PFSK-1 (cell line): ENCODE measurements around the gene PDLIM1.

Experiments
- FOXP2 ChIP-seq: optimal IDR thresholded peaks from 2 replicates; pipeline ENCODE3; 2011; ENCODE audit warnings: borderline replicate concordance, control low read depth, inconsistent platforms; ENCODE audit not compliant: insufficient read depth; ENCODE audit errors: extremely low read length, extremely low read depth
- POLR2AphosphoS5 ChIP-seq: IDR thresholded peaks from 2 replicates; pipeline ENCODE4 v1.6.1; 2012; ENCODE audit warnings: low read depth, mild to moderate bottlenecking, control low read depth, low read length, moderate library complexity
- REST ChIP-seq, 2 experiments: IDR thresholded peaks; 2 replicates each; pipeline versions ENCODE4 v1.6.1 to v1.8.0; 2011 to 2012; ENCODE audit warnings: low read depth in 2 of 2, low read length in 2 of 2, control low read depth in 1 of 2, inconsistent platforms in 1 of 2, mild to moderate bottlenecking in 1 of 2, moderate library complexity in 1 of 2; ENCODE audit not compliant: insufficient read depth in 1 of 2
- SIN3A ChIP-seq: IDR thresholded peaks from 2 replicates; pipeline ENCODE4 v1.6.1; 2012; ENCODE audit warnings: mild to moderate bottlenecking, low read length, moderate library complexity, borderline replicate concordance; ENCODE audit not compliant: insufficient read depth
- TAF1 ChIP-seq: IDR thresholded peaks from 2 replicates; pipeline ENCODE4 v1.6.1; 2012; ENCODE audit warnings: low read length, control low read depth, borderline replicate concordance; ENCODE audit not compliant: insufficient read depth

- TF ChIP-seq TAF1 (no peak), POLR2AphosphoS5 (no peak), REST (IDR thresholded peaks at IDR 0.05; ENCODE audit: insufficient read depth in 1 of 2, low read depth in 2 of 2, low read length in 2 of 2) (no peak), SIN3A (no peak), FOXP2 (no peak)
Observed at GRCh38 chr10:95314192-95314918, 23.6 kb upstream of the PDLIM1 start.
